Measurements from ENCODE around the gene PLPP4. TPM values are rescaled to one million over a fixed set of nuclear protein-coding genes. Genes with fewer than 3 reads are reported as not detected.

Gene PLPP4
- total RNA-seq, 1 experiment from 2014 or later, result not detected

- no peak overlapping the region for H3K27ac Mint-ChIP-seq
- Histone ChIP-seq H3K4ac (ENCODE audit: low read depth, low read length) (no peak overlapping the region), H2BK12ac (ENCODE audit: insufficient read length, low read depth, low read length) (no peak overlapping the region), H2BK15ac (ENCODE audit: low read depth, low read length) (no peak overlapping the region), H2AK5ac (ENCODE audit: insufficient read length, low read length) (no peak overlapping the region), H3K56ac (ENCODE audit: insufficient read length, low read depth, low read length) (no peak overlapping the region), H2BK120ac (ENCODE audit: low read depth, low read length, poor library complexity, severe bottlenecking) (no peak overlapping the region), H3K4me2 (ENCODE audit: insufficient read depth, insufficient read length, low read length) (no peak overlapping the region), H4K8ac (replicated peaks; ENCODE audit: insufficient read length, low read depth, low read length) (no peak overlapping the region), H3K9ac (ENCODE audit: extremely low read depth, insufficient read length, low read length) (no peak overlapping the region), H4K91ac (ENCODE audit: insufficient read length, low read depth, low read length) (no peak overlapping the region), H3K27me3 (ENCODE audit: insufficient read depth, low read length) (no peaks in the 10 kb centered on the region), H3K9me3 (ENCODE audit: control insufficient read depth, low read depth, low read length) (no peaks in the 10 kb centered on the region), H3K79me1 (ENCODE audit: insufficient read depth, low read depth, low read length, poor library complexity, severe bottlenecking) (no peaks in the 10 kb centered on the region), H3T11ph (ENCODE audit: low read length) (no peak overlapping the region), H2BK5ac (ENCODE audit: insufficient read length, low read length) (no peak overlapping the region), H2AFZ (ENCODE audit: low read length) (no peak overlapping the region), H3K27ac (ENCODE audit: insufficient read length, low read depth, low read length) (no peak overlapping the region), H3K18ac (ENCODE audit: insufficient read length, low read depth, low read length) (no peak overlapping the region), H3K79me2 (ENCODE audit: insufficient read depth, low read length) (no peaks in the 10 kb centered on the region), H2BK20ac (ENCODE audit: low read depth, low read length, poor library complexity, severe bottlenecking) (no peak overlapping the region), H3K23me2 (ENCODE audit: insufficient read length, low read depth, low read length, poor library complexity, severe bottlenecking) (no peaks in the 10 kb centered on the region), H4K5ac (ENCODE audit: insufficient read length, low read depth, low read length) (no peak overlapping the region), H4K20me1 (ENCODE audit: control insufficient read depth, insufficient read depth, insufficient read length) (no peaks in the 10 kb centered on the region), H3K23ac (ENCODE audit: insufficient read length, low read depth, low read length) (no peak overlapping the region), H3K14ac (ENCODE audit: insufficient read depth, low read length) (no peak overlapping the region), H3K4me1 (ENCODE audit: insufficient read depth, low read length) (peaks cover 6% of the 10 kb centered on the region; the same call in 1 of the 2 replicates)
- no peak for DNase-seq
- H3K4me1 Mint-ChIP-seq, result peaks cover 33 to 40% of the 10 kb centered on the region in 2 experiments
- no peaks in the 10 kb centered on the region; a peak in 1 of 5 replicates for H3K9me3 Mint-ChIP-seq
- no peaks in the 10 kb centered on the region for H3K36me3 Mint-ChIP-seq (ENCODE audit: insufficient read depth in 1 of 3, low read depth in 3 of 3)
- WGBS (ENCODE audit: extremely low coverage, insufficient read length, low lambda C conversion rate), result no CpG with 5 or more reads among the region's 7 CpGs
- peaks cover 12% of the 10 kb centered on the region for H3K27me3 Mint-ChIP-seq (ENCODE audit: low read depth)
- no peak overlapping the region for H3K4me3 Mint-ChIP-seq
- TF ChIP-seq CTCF (conservative IDR thresholded peaks at IDR 0.05), result no peak
These were observed 51.4 kb downstream of the PLPP4 start for GRCh38 chr10:120508393-120508792.

All from H9 (cell line).